Right renal pelvis (tissue), 4 donors: Measurements from ENCODE around the gene MAP3K3. TPM values are rescaled to one million over a fixed set of nuclear protein-coding genes. Genes with fewer than 3 reads are reported as not detected.

Experiments used
- DNase-seq, 4 donors: peaks; one replicate each; pipeline ENCODE4 v3.0.0-alpha.2; 2013; ENCODE audit warnings: low read depth in 4 of 4, low spot score in 3 of 4, missing footprints in 1 of 4
- polyA plus RNA-seq, 4 donors: library from polyadenylated mRNA; unstranded; fragments of 120-200 nt; gene quantifications; one replicate each; pipeline ENCODE4 v1.2.1, GENCODE V29; 2013; ENCODE audit not compliant: insufficient read length in 4 of 4

MAP3K3 gene
- polyA plus RNA-seq, 4 donors = 29.1 to 32.9 (median 29.7) TPM

DNA sequence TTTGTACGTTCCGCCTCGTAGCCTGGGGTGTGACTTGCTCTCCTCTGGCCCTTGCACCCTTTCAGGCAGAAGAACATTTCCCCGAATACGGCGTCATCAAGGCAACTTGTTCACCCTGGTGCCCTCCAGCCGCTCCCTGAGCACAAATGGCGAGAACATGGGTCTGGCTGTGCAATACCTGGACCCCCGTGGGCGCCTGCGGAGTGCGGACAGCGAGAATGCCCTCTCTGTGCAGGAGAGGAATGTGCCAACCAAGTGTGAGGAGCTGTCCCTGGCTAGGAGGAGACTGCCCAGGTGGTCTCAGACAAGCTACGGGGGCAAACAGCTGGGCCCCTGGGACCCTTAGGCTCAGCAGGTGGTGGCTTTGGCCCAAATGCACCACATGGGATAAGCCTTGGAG, 67.3 kb downstream of the MAP3K3 start:
- DNase-seq = no peak

- no peak for DNase-seq
These were observed 70.1 kb downstream of the MAP3K3 start for GRCh38 chr17:63692195-63692816.

DNA sequence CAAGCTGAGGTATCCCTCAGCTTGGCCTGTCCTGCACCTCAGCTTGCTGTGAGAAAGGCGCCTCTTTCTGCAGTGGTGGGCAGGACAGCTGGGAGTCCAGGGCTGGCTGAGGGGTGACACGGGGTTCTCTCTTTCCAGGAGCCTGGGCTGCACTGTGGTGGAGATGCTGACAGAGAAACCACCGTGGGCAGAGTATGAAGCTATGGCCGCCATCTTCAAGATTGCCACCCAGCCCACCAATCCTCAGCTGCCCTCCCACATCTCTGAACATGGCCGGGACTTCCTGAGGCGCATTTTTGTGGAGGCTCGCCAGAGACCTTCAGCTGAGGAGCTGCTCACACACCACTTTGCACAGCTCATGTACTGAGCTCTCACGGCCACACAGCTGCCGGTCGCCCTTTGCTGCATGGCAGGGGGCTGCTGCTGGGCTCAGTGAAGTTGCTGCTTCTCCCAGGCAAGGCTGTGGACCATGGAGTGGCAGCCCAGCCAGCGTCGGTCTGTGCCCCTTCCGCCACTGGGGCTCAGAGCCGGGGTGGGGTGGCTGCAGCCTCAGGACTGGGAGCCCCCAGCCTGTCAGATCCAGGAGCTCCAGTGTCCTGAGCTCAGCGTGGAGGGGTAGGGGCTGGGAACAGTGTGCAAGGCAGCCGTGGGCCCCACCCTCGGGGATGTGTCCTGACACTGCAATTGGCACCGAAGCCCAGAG, 71.3 kb downstream of the MAP3K3 start:
- no peak for DNase-seq

- DNase-seq = no peak
These were observed 72.2 kb downstream of the MAP3K3 start for GRCh38 chr17:63694229-63694949.

DNA sequence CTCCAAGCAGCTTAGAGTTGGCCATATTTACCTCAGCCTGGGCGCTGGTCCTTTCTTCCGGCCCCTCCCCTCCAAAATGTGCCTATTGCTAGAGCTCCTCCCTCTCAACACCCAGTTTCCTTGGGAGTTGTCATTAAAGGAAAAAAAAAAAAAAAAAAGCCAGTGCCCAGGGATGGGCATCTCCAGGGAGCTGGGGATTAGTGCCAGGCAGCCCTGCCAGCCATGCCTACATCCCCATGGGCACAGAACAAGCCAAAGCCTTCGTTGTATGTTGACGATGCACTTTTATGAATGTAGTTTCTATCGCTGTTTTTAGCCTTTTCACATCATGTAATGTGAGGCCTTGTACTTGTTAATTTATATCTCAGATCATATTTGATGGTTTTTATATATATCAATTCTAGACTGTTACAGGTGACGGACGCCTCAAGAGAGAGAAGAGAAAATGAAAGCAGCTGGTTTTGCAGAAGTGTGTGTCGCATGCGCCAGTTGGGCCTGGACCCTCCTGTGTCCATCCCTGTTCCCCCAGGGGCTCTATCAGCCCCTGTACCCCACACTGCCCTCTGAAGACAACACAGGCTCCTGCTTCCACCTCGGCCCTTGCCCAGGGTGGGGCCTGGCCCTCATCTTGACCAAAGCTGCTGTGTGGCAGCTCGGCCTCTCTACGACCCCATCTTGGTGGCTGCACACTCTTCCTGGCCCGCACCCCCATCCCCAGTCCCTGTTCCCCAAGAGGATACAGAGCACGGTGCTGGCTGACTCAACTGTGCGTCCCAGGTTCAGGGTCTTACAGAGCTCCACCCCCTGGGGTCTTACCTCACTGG, 72.9 kb downstream of the MAP3K3 start:
- no peak for DNase-seq

GRCh38 chr17:63695889-63696288, 73.7 kb downstream of the MAP3K3 start:
- DNase-seq = no peak

GRCh38 chr17:63696381-63696961, 74.3 kb downstream of the MAP3K3 start:
- DNase-seq = no peak

- no peak for DNase-seq
These were observed 75.4 kb downstream of the MAP3K3 start for GRCh38 chr17:63697341-63698286.

GRCh38 chr17:63698381-63698885, 76.2 kb downstream of the MAP3K3 start:
- no peak for DNase-seq

- peak in 1 of 4 donors; percentile 25 for DNase-seq
These were observed 76.8 kb downstream of the MAP3K3 start for GRCh38 chr17:63698886-63699637.

- DNase-seq = peak in 1 of 4 donors; percentile 12
These were observed 77.7 kb downstream of the MAP3K3 start, which contains the start of gene LIMD2 for GRCh38 chr17:63699638-63700527. LIMD2 (minus strand) TSS chr17:63700125; CDS start chr17:63699298, 827 bp downstream.

DNA sequence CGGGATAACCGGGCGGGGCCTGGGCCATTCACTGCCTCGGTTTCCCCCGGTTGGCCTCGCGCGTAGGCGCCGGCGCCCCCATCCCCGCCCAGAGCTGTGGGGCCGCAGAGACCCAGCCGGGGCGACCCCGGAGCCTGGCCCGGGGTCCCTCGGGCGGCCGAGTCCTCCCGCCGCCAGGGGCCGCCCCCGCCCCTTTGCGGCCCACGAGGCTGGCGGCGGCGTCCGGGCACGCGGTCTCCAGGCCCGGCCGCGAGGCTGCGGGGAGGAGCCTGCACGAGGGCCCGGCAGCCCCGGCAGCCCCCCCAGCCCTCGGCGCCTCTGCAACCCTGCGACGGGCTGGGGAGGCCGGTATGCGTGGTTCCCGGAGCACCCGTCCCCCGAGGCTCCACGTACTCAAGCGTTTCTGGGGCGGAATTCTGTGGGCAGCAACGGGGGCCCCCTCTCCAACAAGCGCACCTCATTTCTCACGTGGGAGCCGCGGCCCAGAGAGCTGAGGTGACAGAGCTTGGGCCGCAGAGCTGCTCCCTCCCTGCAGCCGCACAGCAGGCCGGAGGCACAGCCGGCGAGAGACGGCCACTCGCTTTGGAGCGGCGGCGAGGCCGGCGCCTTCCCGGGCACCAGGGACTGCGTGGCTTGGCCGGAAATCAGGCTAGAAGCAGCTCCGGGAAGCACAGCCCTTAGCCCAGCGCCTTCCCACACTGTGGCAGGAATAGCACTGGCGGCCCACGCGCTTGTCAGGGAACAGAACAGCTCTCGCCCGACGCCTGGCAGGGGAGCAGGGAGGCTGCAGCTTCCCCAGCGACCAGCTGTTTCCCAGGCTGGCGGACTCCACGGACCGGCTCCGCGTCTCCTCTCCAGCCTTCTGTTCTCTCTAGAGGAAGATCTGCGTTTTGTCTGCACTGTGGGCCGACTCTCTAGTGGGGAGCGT, 78.6 kb downstream of the MAP3K3 start:
- no peak for DNase-seq

- no peak for DNase-seq
These were observed 79.2 kb downstream of the MAP3K3 start for GRCh38 chr17:63701456-63701820.

- DNase-seq = no peak
These were observed 79.9 kb downstream of the MAP3K3 start for GRCh38 chr17:63701868-63702720.

DNA sequence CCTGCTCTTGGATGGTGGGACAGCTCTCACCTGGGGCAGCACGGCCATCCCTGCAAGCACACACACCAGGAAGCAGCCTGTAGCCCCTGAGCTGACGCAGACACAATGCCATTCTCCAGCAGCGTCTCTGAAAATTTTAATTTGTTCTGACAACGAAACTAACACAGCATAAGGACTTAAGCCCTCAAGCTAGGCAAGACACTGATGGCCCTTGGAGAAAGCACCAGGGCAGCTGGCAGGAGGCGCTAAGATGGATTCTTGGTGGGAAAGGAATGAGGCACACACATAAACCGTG, 80.5 kb downstream of the MAP3K3 start:
- DNase-seq = no peak

- DNase-seq = no peak
These were observed 80.8 kb downstream of the MAP3K3 start for GRCh38 chr17:63703029-63703428.
